Astrocyte of the hippocampus (primary cell): ENCODE data around the gene RGL1.

Experiments
- DNase-seq: peaks from one replicate; pipeline ENCODE4 v3.0.0; 2011; ENCODE audit warnings: low read depth, low spot score

Gene RGL1

GRCh38 chr1:183821309-183821888 is 16.5 kb downstream of the RGL1 start:
- no peak for DNase-seq

GRCh38 chr1:183821889-183822611 is 17.1 kb downstream of the RGL1 start:
- DNase-seq, result peak; percentile 59

GRCh38 chr1:183824291-183824690 is 19.4 kb downstream of the RGL1 start:
- no peak for DNase-seq

- no peak for DNase-seq
Measured at GRCh38 chr1:183827801-183828200, 22.9 kb downstream of the RGL1 start.

GRCh38 chr1:183830389-183830788 is 25.5 kb downstream of the RGL1 start:
- DNase-seq, result no peak

GRCh38 chr1:183831311-183831710 is 26.4 kb downstream of the RGL1 start:
- no peak for DNase-seq

- no peak for DNase-seq
Measured at GRCh38 chr1:183832459-183832858, 27.5 kb downstream of the RGL1 start.

- DNase-seq, result no peak
Measured at GRCh38 chr1:183834568-183834967, 29.6 kb downstream of the RGL1 start.

GRCh38 chr1:183836598-183836997 is 31.7 kb downstream of the RGL1 start:
- DNase-seq, result no peak

GRCh38 chr1:183837062-183837461 is 32.1 kb downstream of the RGL1 start:
- DNase-seq, result no peak

- no peak for DNase-seq
Measured at GRCh38 chr1:183838221-183838620, 33.3 kb downstream of the RGL1 start.

- DNase-seq, result peak; percentile 31
Measured at GRCh38 chr1:183840140-183840539, 35.2 kb downstream of the RGL1 start.

- no peak for DNase-seq
Measured at GRCh38 chr1:183841550-183841949, 36.6 kb downstream of the RGL1 start.

- DNase-seq, result peak; percentile 80
Measured at GRCh38 chr1:183841950-183842794, 37.3 kb downstream of the RGL1 start.

- DNase-seq, result no peak
Measured at GRCh38 chr1:183842795-183843144, 37.9 kb downstream of the RGL1 start.

- DNase-seq, result no peak
Measured at GRCh38 chr1:183844806-183845205, 39.9 kb downstream of the RGL1 start.

- DNase-seq, result no peak
Measured at GRCh38 chr1:183845681-183846080, 40.8 kb downstream of the RGL1 start.

GRCh38 chr1:183847641-183848040 is 42.7 kb downstream of the RGL1 start:
- DNase-seq, result no peak

GRCh38 chr1:183850852-183851251 is 45.9 kb downstream of the RGL1 start:
- no peak for DNase-seq

GRCh38 chr1:183859119-183859518 is 54.2 kb downstream of the RGL1 start:
- no peak for DNase-seq

GRCh38 chr1:183859831-183860230 is 54.9 kb downstream of the RGL1 start:
- DNase-seq, result no peak

- DNase-seq, result no peak
Measured at GRCh38 chr1:183862967-183863366, 58.0 kb downstream of the RGL1 start.

- no peak for DNase-seq
Measured at GRCh38 chr1:183863852-183864251, 58.9 kb downstream of the RGL1 start.
